Mammary epithelial cell (primary cell): ENCODE measurements around the gene NEDD1.

Experiments used
- CTCF ChIP-seq, 2 donors: IDR thresholded peaks in 1 of 2; conservative IDR thresholded peaks in 1 of 2; 2 replicates each; pipeline ENCODE4 v1.5.1; 2011 to 2012; ENCODE audit warnings: inconsistent platforms in 2 of 2, low read length in 2 of 2, mild to moderate bottlenecking in 2 of 2, control low read depth in 1 of 2, low read depth in 1 of 2; ENCODE audit not compliant: insufficient read depth in 1 of 2; ENCODE audit errors: extremely low read depth in 1 of 2
- EZH2 ChIP-seq: IDR thresholded peaks from 2 replicates; pipeline ENCODE4 v1.6.1; 2012; ENCODE audit warnings: low read length, inconsistent platforms, borderline replicate concordance

- no peak for TF ChIP-seq CTCF (conservative IDR thresholded peaks at IDR 0.05 in 1 of 2, IDR thresholded peaks at IDR 0.05 in 1 of 2; ENCODE audit: extremely low read depth in 1 of 2, insufficient read depth in 1 of 2, low read depth in 1 of 2, low read length in 2 of 2)
- TF ChIP-seq EZH2 = no peak
Observed at GRCh38 chr12:96864335-96864734, 42.7 kb upstream of the NEDD1 start.
